Measurements from ENCODE around the gene CAMK4. TPM values are rescaled to one million over a fixed set of nuclear protein-coding genes. Genes with fewer than 3 reads are reported as not detected.
A peak's percentile ranks its signal among the peaks of the same experiment; 100 is the strongest.

The CAMK4 gene
- total RNA-seq, 1 donor from 2014 or later = 3.8 TPM

DNA sequence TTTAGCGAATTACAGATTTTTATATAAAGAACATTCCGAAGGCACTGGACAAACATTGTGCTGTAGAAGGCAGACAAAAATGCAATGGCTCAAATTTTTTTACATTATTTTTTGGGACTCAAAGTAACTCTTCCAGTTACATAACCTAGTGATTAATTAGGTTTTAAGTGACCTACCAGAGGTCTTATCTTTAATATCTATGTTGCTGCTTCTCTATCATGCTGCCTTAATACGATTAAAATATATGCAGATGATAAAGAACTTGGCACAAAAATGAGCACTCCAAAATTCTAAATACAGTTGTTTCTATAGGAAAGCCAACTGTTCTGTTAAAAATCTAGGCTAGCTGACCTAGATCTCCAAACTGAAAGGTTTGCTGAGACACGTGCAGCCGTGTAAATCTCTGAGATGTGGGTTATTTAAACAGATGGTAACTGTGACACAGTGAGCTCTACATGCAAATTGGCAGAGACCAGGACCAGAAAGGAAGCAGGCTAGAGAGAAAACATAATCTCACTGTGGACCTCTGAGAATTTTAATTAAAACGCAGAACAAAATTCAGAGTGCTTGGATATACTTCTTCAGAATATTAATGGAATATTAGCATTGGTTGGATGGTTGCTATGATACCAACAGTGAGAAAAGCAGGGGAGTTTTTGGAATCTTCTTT, 56.2 kb downstream of the CAMK4 start:
- TF ChIP-seq CTCF (IDR thresholded peaks at IDR 0.05; ENCODE audit: insufficient read depth, low read depth, low read length) (no peak), EZH2 (IDR thresholded peaks at IDR 0.05; ENCODE audit: insufficient read depth, low read length) (no peak)
- Histone ChIP-seq H3K4me2 (ENCODE audit: low read length) (no peak overlapping the region), H3K27me3 (ENCODE audit: insufficient read depth, low read length) (no peaks in the 10 kb centered on the region), H4K20me1 (ENCODE audit: insufficient read depth, low read length) (no peaks in the 10 kb centered on the region), H3K27ac (ENCODE audit: low read depth, low read length) (no peak overlapping the region), H3K36me3 (ENCODE audit: insufficient read depth, low read length) (no peaks in the 10 kb centered on the region), H3K79me2 (ENCODE audit: insufficient read depth, low read length) (no peaks in the 10 kb centered on the region), H3K9ac (ENCODE audit: low read length) (no peak overlapping the region), H3K9me3 (ENCODE audit: insufficient read depth, low read depth, low read length) (no peaks in the 10 kb centered on the region), H2AFZ (ENCODE audit: low read depth, low read length) (no peak overlapping the region), H3K4me1 (ENCODE audit: insufficient read depth, low read length) (no peaks in the 10 kb centered on the region), H3K4me3 (ENCODE audit: insufficient read depth, low read depth, low read length) (no peak overlapping the region)
- H3K9me3 Mint-ChIP-seq (ENCODE audit: unreplicated experiment) = no peaks in the 10 kb centered on the region
- no peaks in the 10 kb centered on the region for H3K36me3 Mint-ChIP-seq (ENCODE audit: low read depth, unreplicated experiment)
- H3K4me1 Mint-ChIP-seq (ENCODE audit: low read depth, unreplicated experiment) = no peaks in the 10 kb centered on the region
- peak overlapping the region; percentile 18 for H3K27ac Mint-ChIP-seq (ENCODE audit: unreplicated experiment)
- no peak for DNase-seq (ENCODE audit: low read depth)
- no peak overlapping the region for H3K4me3 Mint-ChIP-seq (ENCODE audit: unreplicated experiment)
- no peak for FAIRE-seq
- no peaks in the 10 kb centered on the region for H3K27me3 Mint-ChIP-seq (ENCODE audit: low read depth, unreplicated experiment)

DNA sequence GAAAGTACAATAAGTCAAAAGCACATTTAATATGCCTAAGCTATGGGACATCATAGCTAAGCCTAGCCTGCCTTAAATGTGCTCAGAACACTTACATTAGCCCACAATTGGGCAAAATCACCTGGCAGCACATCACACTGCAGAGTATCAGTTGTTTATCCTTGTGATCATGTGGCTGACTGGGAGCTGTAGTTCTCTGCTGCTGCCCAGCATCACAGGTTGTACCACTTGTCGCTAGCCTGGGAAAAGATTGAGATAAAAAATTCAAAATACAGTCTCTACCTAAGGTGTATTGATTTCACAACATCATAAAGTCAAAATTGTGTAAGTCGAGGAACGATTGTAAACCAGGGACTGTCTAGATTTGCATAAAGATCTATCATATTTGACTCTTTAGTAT, 58.6 kb downstream of the CAMK4 start:
- Histone ChIP-seq H2AFZ (ENCODE audit: low read depth, low read length) (no peak overlapping the region), H3K27me3 (ENCODE audit: insufficient read depth, low read length) (no peaks in the 10 kb centered on the region), H3K27ac (ENCODE audit: low read depth, low read length) (no peak overlapping the region), H3K4me2 (ENCODE audit: low read length) (no peak overlapping the region), H3K4me3 (ENCODE audit: insufficient read depth, low read depth, low read length) (no peak overlapping the region), H3K4me1 (ENCODE audit: insufficient read depth, low read length) (no peaks in the 10 kb centered on the region), H3K9me3 (ENCODE audit: insufficient read depth, low read depth, low read length) (no peaks in the 10 kb centered on the region), H3K9ac (ENCODE audit: low read length) (no peak overlapping the region), H3K36me3 (ENCODE audit: insufficient read depth, low read length) (no peaks in the 10 kb centered on the region), H3K79me2 (ENCODE audit: insufficient read depth, low read length) (no peaks in the 10 kb centered on the region), H4K20me1 (ENCODE audit: insufficient read depth, low read length) (no peaks in the 10 kb centered on the region)
- H3K27me3 Mint-ChIP-seq (ENCODE audit: low read depth, unreplicated experiment) = no peaks in the 10 kb centered on the region
- DNase-seq (ENCODE audit: low read depth) (no peak), FAIRE-seq (no peak)
- no peaks in the 10 kb centered on the region for H3K4me1 Mint-ChIP-seq (ENCODE audit: low read depth, unreplicated experiment)
- H3K9me3 Mint-ChIP-seq (ENCODE audit: unreplicated experiment) = no peaks in the 10 kb centered on the region
- no peaks in the 10 kb centered on the region for H3K36me3 Mint-ChIP-seq (ENCODE audit: low read depth, unreplicated experiment)
- H3K4me3 Mint-ChIP-seq (ENCODE audit: unreplicated experiment) = no peak overlapping the region
- no peak overlapping the region for H3K27ac Mint-ChIP-seq (ENCODE audit: unreplicated experiment)
- TF ChIP-seq CTCF (IDR thresholded peaks at IDR 0.05; ENCODE audit: insufficient read depth, low read depth, low read length) = no peak
- no peak for TF ChIP-seq EZH2 (IDR thresholded peaks at IDR 0.05; ENCODE audit: insufficient read depth, low read length)

DNA sequence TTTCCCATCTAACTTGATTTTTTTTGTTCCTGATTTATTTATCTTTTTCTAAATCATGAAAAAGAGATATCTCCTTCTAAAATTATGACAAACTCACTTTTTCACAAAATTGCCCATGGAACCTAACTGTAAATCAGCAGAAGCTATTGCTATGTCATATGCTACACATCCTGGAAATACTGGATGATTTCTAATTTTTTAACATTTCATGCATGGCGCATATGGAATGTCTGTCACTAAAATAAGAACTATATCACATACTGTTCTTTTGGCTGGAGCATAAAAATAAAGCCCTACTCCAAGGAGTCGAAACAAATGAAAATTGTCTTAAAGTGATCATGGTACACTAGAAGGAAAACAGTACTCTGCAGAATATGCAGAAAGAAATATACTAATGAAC, 60.6 kb downstream of the CAMK4 start:
- Histone ChIP-seq H2AFZ (ENCODE audit: low read depth, low read length) (no peak overlapping the region), H3K4me1 (ENCODE audit: insufficient read depth, low read length) (no peaks in the 10 kb centered on the region), H3K9me3 (ENCODE audit: insufficient read depth, low read depth, low read length) (no peaks in the 10 kb centered on the region), H3K36me3 (ENCODE audit: insufficient read depth, low read length) (no peaks in the 10 kb centered on the region), H4K20me1 (ENCODE audit: insufficient read depth, low read length) (no peaks in the 10 kb centered on the region), H3K27me3 (ENCODE audit: insufficient read depth, low read length) (no peaks in the 10 kb centered on the region), H3K27ac (ENCODE audit: low read depth, low read length) (no peak overlapping the region), H3K79me2 (ENCODE audit: insufficient read depth, low read length) (no peaks in the 10 kb centered on the region), H3K4me2 (ENCODE audit: low read length) (no peak overlapping the region), H3K4me3 (ENCODE audit: insufficient read depth, low read depth, low read length) (no peak overlapping the region), H3K9ac (ENCODE audit: low read length) (no peak overlapping the region)
- H3K9me3 Mint-ChIP-seq (ENCODE audit: unreplicated experiment) = no peaks in the 10 kb centered on the region
- DNase-seq (ENCODE audit: low read depth) (no peak), FAIRE-seq (no peak)
- H3K4me1 Mint-ChIP-seq (ENCODE audit: low read depth, unreplicated experiment) = no peaks in the 10 kb centered on the region
- H3K27ac Mint-ChIP-seq (ENCODE audit: unreplicated experiment) = no peak overlapping the region
- H3K4me3 Mint-ChIP-seq (ENCODE audit: unreplicated experiment) = no peak overlapping the region
- H3K36me3 Mint-ChIP-seq (ENCODE audit: low read depth, unreplicated experiment) = no peaks in the 10 kb centered on the region
- TF ChIP-seq EZH2 (IDR thresholded peaks at IDR 0.05; ENCODE audit: insufficient read depth, low read length) (no peak), CTCF (IDR thresholded peaks at IDR 0.05; ENCODE audit: insufficient read depth, low read depth, low read length) (no peak)
- no peaks in the 10 kb centered on the region for H3K27me3 Mint-ChIP-seq (ENCODE audit: low read depth, unreplicated experiment)
